Lower leg skin (tissue), 4 donors: ENCODE data around the gene EXTL2. TPM values are rescaled to one million over a fixed set of nuclear protein-coding genes. Genes with fewer than 3 reads are reported as not detected.
"Not testable (repeated sequence)": the region's sequence is repeated elsewhere in the genome, so short reads cannot be mapped to it uniquely, and the experiment has no call there.

Experiments used
- DNase-seq, 2 donors: peaks; one replicate each; pipeline ENCODE4 v3.0.0-alpha.2; 2019; ENCODE audit warnings: low spot score in 2 of 2
- H3K4me3 ChIP-seq: fragments of 200-600 bp; sonication (generic); 2 replicates; pipeline ENCODE4 v1.5.1; 2017; ENCODE audit warnings: mild to moderate bottlenecking, low read depth; ENCODE audit not compliant: poor library complexity, severe bottlenecking
- POLR2A ChIP-seq, 2 donors: fragments of 450-650 bp; IDR thresholded peaks; one replicate each; pipeline ENCODE4 v1.6.1; 2016 to 2017; ENCODE audit warnings: antibody characterized with exemption in 2 of 2, mild to moderate bottlenecking in 1 of 2, moderate library complexity in 1 of 2
- WGBS, 2 donors: methylation state at CpG; one replicate each; pipeline ENCODE4 v1.1.5; 2018; 5-methylcytosine and 5-hydroxymethylcytosine counted together
- intact Hi-C: fragments of 100-400 bp; cut with DNase I; formaldehyde crosslinking; loops from one replicate; pipeline ENCODE4 v1.15.0; 2023; ENCODE audit warnings: low total_unique reads
- total RNA-seq, 4 donors: library from RNA; depleted of rRNA; stranded (reverse); fragments of >200 nt; gene quantifications; one replicate each; pipeline ENCODE4 v1.1.0, GENCODE V29; 2016
- TF ChIP-seq, protein P1 (sequence below), 3 donors: fragments of 450-650 bp; IDR thresholded peaks; one replicate each; pipeline ENCODE4 v1.5.1; 2016; ENCODE audit warnings: antibody characterized with exemption in 3 of 3, mild to moderate bottlenecking in 3 of 3, moderate library complexity in 2 of 3

EXTL2 gene
- total RNA-seq, 4 donors from 2014 or later, result 2.3 to 5.6 (median 4.2) TPM

- TF ChIP-seq, protein P1, sequence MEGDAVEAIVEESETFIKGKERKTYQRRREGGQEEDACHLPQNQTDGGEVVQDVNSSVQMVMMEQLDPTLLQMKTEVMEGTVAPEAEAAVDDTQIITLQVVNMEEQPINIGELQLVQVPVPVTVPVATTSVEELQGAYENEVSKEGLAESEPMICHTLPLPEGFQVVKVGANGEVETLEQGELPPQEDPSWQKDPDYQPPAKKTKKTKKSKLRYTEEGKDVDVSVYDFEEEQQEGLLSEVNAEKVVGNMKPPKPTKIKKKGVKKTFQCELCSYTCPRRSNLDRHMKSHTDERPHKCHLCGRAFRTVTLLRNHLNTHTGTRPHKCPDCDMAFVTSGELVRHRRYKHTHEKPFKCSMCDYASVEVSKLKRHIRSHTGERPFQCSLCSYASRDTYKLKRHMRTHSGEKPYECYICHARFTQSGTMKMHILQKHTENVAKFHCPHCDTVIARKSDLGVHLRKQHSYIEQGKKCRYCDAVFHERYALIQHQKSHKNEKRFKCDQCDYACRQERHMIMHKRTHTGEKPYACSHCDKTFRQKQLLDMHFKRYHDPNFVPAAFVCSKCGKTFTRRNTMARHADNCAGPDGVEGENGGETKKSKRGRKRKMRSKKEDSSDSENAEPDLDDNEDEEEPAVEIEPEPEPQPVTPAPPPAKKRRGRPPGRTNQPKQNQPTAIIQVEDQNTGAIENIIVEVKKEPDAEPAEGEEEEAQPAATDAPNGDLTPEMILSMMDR (IDR thresholded peaks at IDR 0.05), result no peak
- TF ChIP-seq POLR2A (IDR thresholded peaks at IDR 0.05), result no peak
- H3K4me3 ChIP-seq, result peak within 1 kb of the TSS; percentile 89
- peak; percentile 94 to 99 for DNase-seq
- WGBS, 2 donors, result 1% methylated on average over 45 to 60 of the region's 62 CpGs
- intact Hi-C loops, result no loop called here
These were observed 1.2 kb upstream of the EXTL2 start, which contains the start of gene SLC30A7 for GRCh38 chr1:100895540-100896480. Gene SLC30A7 (plus strand): TSS chr1:100896090. CDS start chr1:100896263, 173 bp downstream.

- intact Hi-C loops, result no loop called here
- no peak overlapping the region for H3K4me3 ChIP-seq
These were observed 924 bp downstream of the EXTL2 start for GRCh38 chr1:100893718-100894117.

GRCh38 chr1:100892554-100892953, 2.1 kb downstream of the EXTL2 start:
- DNase-seq, result no peak
- TF ChIP-seq, protein P1 (IDR thresholded peaks at IDR 0.05), result no peak
- TF ChIP-seq POLR2A (IDR thresholded peaks at IDR 0.05), result no peak
- no peak overlapping the region for H3K4me3 ChIP-seq
- intact Hi-C loops, result no loop called here
- WGBS, 2 donors, result 92 to 93% methylated on average over 3 of the region's 3 CpGs

More at GRCh38 chr1:100893718-100894117, 924 bp downstream of the EXTL2 start:
- DNase-seq, result no peak
- TF ChIP-seq POLR2A (IDR thresholded peaks at IDR 0.05), result no peak
- TF ChIP-seq, protein P1 (IDR thresholded peaks at IDR 0.05), result no peak
- 33 to 49% methylated on average over 2 of the region's 2 CpGs for WGBS, 2 donors

DNA sequence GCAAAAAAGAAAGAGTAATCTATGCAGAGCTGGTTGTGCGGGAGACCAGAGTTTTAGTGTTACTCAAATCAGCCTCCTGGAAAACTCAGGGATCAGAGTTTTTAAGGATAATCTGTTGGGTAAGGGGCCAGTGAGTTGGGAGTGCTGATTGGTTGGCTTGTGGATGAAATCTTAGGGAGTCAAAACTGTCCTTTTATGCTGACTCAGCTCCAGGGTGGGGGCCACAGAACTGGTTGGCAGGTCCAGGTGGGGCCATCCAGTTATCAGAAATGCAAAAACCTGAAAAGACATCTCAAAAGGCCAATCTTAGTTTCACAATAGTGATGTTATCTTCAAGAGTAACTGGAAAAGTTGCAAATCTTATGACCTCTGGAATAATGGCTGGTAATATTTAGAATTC, 3.3 kb downstream of the EXTL2 start:
- H3K4me3 ChIP-seq, result no peak overlapping the region
- 95 to 97% methylated on average over 1 of the region's 1 CpG for WGBS, 2 donors
- intact Hi-C loops, result no loop called here
- TF ChIP-seq POLR2A (IDR thresholded peaks at IDR 0.05), result no peak
- TF ChIP-seq, protein P1 (IDR thresholded peaks at IDR 0.05), result no peak
- DNase-seq, result no peak

GRCh38 chr1:100889869-100890482, 4.7 kb downstream of the EXTL2 start:
- 93 to 100% methylated on average over 2 of the region's 2 CpGs for WGBS, 2 donors
- H3K4me3 ChIP-seq, intact Hi-C loops, DNase-seq: not testable (repeated sequence)

DNA sequence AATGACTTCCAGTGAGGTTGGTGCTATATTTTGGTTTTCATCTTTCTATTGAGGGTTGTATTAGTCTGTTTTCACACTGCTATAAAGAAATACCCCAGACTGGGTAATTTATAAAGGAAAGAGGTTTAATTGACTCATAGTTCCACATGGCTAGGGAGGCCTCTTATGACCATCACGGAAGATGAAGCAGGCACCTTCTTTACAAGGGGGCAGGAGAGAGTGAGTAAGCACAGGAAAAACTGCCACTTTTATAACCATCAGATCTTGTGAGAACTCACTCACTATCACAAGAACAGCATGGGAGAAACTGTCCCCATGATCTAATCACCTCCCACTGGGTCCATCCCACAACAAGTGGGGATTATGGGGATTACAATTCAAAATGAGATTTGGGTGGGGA, 5.6 kb downstream of the EXTL2 start:
- 96 to 100% methylated on average over 1 of the region's 1 CpG for WGBS, 2 donors
- H3K4me3 ChIP-seq, DNase-seq, intact Hi-C loops: not testable (repeated sequence)
